HG03175 (cell line): Measurements from ENCODE around the gene PARVB.
A peak's percentile ranks its signal among the peaks of the same experiment; 100 is the strongest.

Source experiments
- ATAC-seq: cut with Tn5 transposase; IDR thresholded peaks from one replicate; pipeline ENCODE4 v1.9.1; 2021; ENCODE audit warnings: mild to moderate bottlenecking, moderate library complexity; ENCODE audit not compliant: unreplicated experiment

The PARVB gene

GRCh38 chr22:44179196-44179988, 155.3 kb downstream of the PARVB start:
- ATAC-seq: no peak

- no peak for ATAC-seq
Measured at GRCh38 chr22:44179989-44180705, 156.0 kb downstream of the PARVB start.

- peak; percentile 58 for ATAC-seq
Measured at GRCh38 chr22:44180706-44181032, 156.6 kb downstream of the PARVB start, which contains the start of gene PARVG. TSS of gene PARVG (plus strand) at chr22:44180925. CDS start at chr22:44183330, 2,405 bp downstream.

GRCh38 chr22:44181033-44181911, 157.2 kb downstream of the PARVB start:
- no peak for ATAC-seq

- ATAC-seq: no peak
Measured at GRCh38 chr22:44181912-44182587, 157.9 kb downstream of the PARVB start.

- no peak for ATAC-seq
Measured at GRCh38 chr22:44182588-44183286, 158.6 kb downstream of the PARVB start.

- ATAC-seq: no peak
Measured at GRCh38 chr22:44183287-44183588, 159.1 kb downstream of the PARVB start.

- ATAC-seq: no peak
Measured at GRCh38 chr22:44184006-44184405, 159.9 kb downstream of the PARVB start.

GRCh38 chr22:44185237-44186120, 161.4 kb downstream of the PARVB start:
- ATAC-seq: no peak

GRCh38 chr22:44186121-44186510, 162.0 kb downstream of the PARVB start:
- ATAC-seq: no peak

- no peak for ATAC-seq
Measured at GRCh38 chr22:44186737-44187136, 162.6 kb downstream of the PARVB start.

GRCh38 chr22:44187652-44188230, 163.6 kb downstream of the PARVB start:
- no peak for ATAC-seq

- ATAC-seq: no peak
Measured at GRCh38 chr22:44188316-44188715, 164.2 kb downstream of the PARVB start.

GRCh38 chr22:44188986-44189630, 165.0 kb downstream of the PARVB start:
- ATAC-seq: no peak

- no peak for ATAC-seq
Measured at GRCh38 chr22:44190381-44190976, 166.4 kb downstream of the PARVB start.

GRCh38 chr22:44191036-44191454, 166.9 kb downstream of the PARVB start:
- ATAC-seq: no peak

- no peak for ATAC-seq
Measured at GRCh38 chr22:44192098-44192815, 168.2 kb downstream of the PARVB start.
